B cell (primary cell): Measurements from ENCODE around the gene TWNK. TPM values are rescaled to one million over a fixed set of nuclear protein-coding genes. Genes with fewer than 3 reads are reported as not detected.

ENCODE experiments used
- ATAC-seq: fragments of 200-7000 bp; cut with Tn5 transposase; one replicate; pipeline ENCODE4 v1.10.0; 2021; ENCODE audit warnings: low read depth, mild to moderate bottlenecking, moderate number of reproducible peaks, moderate library complexity
- CTCF ChIA-PET: fragments of 350-600 bp; sonication (Branson Sonifier 250); formaldehyde crosslinking; loops from one replicate; lab custom pipeline; 2021; ENCODE audit warnings: antibody characterized with exemption, inconsistent platforms; lab: Charles Lee
- POLR2A ChIA-PET: fragments of 350-600 bp; sonication (Branson Sonifier 250); formaldehyde crosslinking; loops from one replicate; lab custom pipeline; 2021; ENCODE audit warnings: antibody characterized with exemption; lab: Charles Lee
- DNase-seq: peaks from one replicate; pipeline ENCODE4 v3.0.0; 2013
- H2AFZ ChIP-seq: 2 replicates; pipeline ENCODE4 v1.6.1; 2012; ENCODE audit warnings: mild to moderate bottlenecking, low read depth, low read length; ENCODE audit not compliant: insufficient read depth, poor library complexity, severe bottlenecking
- H3K27ac ChIP-seq, 2 donors: 1 replicate in 1 of 2; 2 replicates in 1 of 2; pipeline ENCODE4 v1.5.1; 2012 to 2013; ENCODE audit warnings: low read length in 2 of 2, mild to moderate bottlenecking in 2 of 2, moderate library complexity in 1 of 2
- H3K27me3 ChIP-seq, 4 experiments: fragments of 200-600 bp in 1 of 4; sonication (generic) in 1 of 4; replicated peaks in 1 of 4; 1 replicate in 2 of 4; 2 replicates in 2 of 4; pipeline versions ENCODE4 v1.6.1 to v1.7.0; 2013 to 2016; ENCODE audit warnings: low read length in 3 of 4, mild to moderate bottlenecking in 2 of 4, mixed read lengths in 1 of 4, moderate library complexity in 1 of 4; ENCODE audit not compliant: insufficient read depth in 4 of 4, control insufficient read depth in 3 of 4; ENCODE audit errors: control extremely low read depth in 1 of 4
- H3K36me3 ChIP-seq, 2 experiments: replicated peaks in 1 of 2; 1 replicate in 1 of 2; 2 replicates in 1 of 2; pipeline versions ENCODE4 v1.6.1 to v1.7.1; 2013; ENCODE audit warnings: low read length in 1 of 2; ENCODE audit not compliant: insufficient read depth in 2 of 2, control insufficient read depth in 1 of 2; ENCODE audit errors: control extremely low read depth in 1 of 2, extremely low read depth in 1 of 2
- H3K4me1 ChIP-seq, 2 donors: fragments of 200-600 bp in 1 of 2; sonication (generic) in 1 of 2; 1 replicate in 1 of 2; 2 replicates in 1 of 2; pipeline versions ENCODE4 v1.5.1 to v1.6.1; 2013 to 2017; ENCODE audit warnings: low read length in 2 of 2; ENCODE audit not compliant: control insufficient read depth in 2 of 2, insufficient read depth in 2 of 2
- H3K4me2 ChIP-seq: replicated peaks from 2 replicates; pipeline ENCODE3; 2012; ENCODE audit warnings: mild to moderate bottlenecking, low read depth, low read length; ENCODE audit not compliant: poor library complexity, severe bottlenecking
- H3K4me3 ChIP-seq, 5 experiments: fragments of 200-600 bp in 1 of 5; sonication (generic) in 1 of 5; 1 replicate in 3 of 5; 2 replicates in 2 of 5; pipeline versions ENCODE4 v1.5.1 to v1.7.0; 2011 to 2016; ENCODE audit warnings: low read length in 4 of 5, mild to moderate bottlenecking in 4 of 5, low read depth in 2 of 5, control low read depth in 1 of 5, moderate library complexity in 1 of 5; ENCODE audit not compliant: insufficient read depth in 1 of 5; ENCODE audit errors: control extremely low read depth in 1 of 5, extremely low read depth in 1 of 5
- H3K79me2 ChIP-seq: fragments of 200-600 bp; sonication (generic); one replicate; pipeline ENCODE4 v1.6.0; 2016; ENCODE audit warnings: low read length; ENCODE audit not compliant: control insufficient read depth, insufficient read depth
- H3K9ac ChIP-seq: fragments of 200-600 bp; sonication (generic); 2 replicates; pipeline ENCODE4 v1.6.1; 2017; ENCODE audit warnings: mild to moderate bottlenecking, low read length, moderate library complexity
- H3K9me3 ChIP-seq, 3 donors: one replicate each; pipeline versions ENCODE4 v1.6.1 to v1.7.1; 2013; ENCODE audit warnings: low read length in 2 of 3; ENCODE audit not compliant: control insufficient read depth in 2 of 3, insufficient read depth in 1 of 3; ENCODE audit errors: control extremely low read depth in 1 of 3
- H4K20me1 ChIP-seq: 2 replicates; pipeline ENCODE4 v1.6.0; 2012; ENCODE audit warnings: mild to moderate bottlenecking, low read length; ENCODE audit not compliant: insufficient read depth, control insufficient read depth, poor library complexity, severe bottlenecking
- H3K27ac Mint-ChIP-seq: one replicate; pipeline ENCODE4 v1.8.0; 2021; ENCODE audit warnings: mixed read lengths
- H3K27me3 Mint-ChIP-seq: one replicate; pipeline ENCODE4 v1.8.0; 2021; ENCODE audit warnings: mixed read lengths
- H3K4me1 Mint-ChIP-seq: one replicate; pipeline ENCODE4 v1.8.0; 2021; ENCODE audit warnings: mixed read lengths
- H3K4me3 Mint-ChIP-seq: one replicate; pipeline ENCODE4 v1.8.0; 2021; ENCODE audit warnings: mixed read lengths
- H3K9me3 Mint-ChIP-seq: one replicate; pipeline ENCODE4 v1.8.0; 2022; ENCODE audit warnings: mixed read lengths; ENCODE audit not compliant: insufficient read depth
- CTCF ChIP-seq: fragments of 200-600 bp; IDR thresholded peaks from one replicate; pipeline ENCODE4 v1.8.0; 2022; ENCODE audit warnings: antibody characterized with exemption, mild to moderate bottlenecking
- EZH2 ChIP-seq: IDR thresholded peaks from 2 replicates; pipeline ENCODE4 v1.6.1; 2012; ENCODE audit warnings: borderline replicate concordance, low read depth, mild to moderate bottlenecking, moderate library complexity, low read length; ENCODE audit not compliant: insufficient read depth, poor library complexity, severe bottlenecking
- WGBS: methylation state at CpG from one replicate; pipeline ENCODE4 v1.1.5; 2013; ENCODE audit warnings: missing lambda C conversion rate; ENCODE audit not compliant: insufficient coverage; 5-methylcytosine and 5-hydroxymethylcytosine counted together
- intact Hi-C: fragments of 100-400 bp; cut with micrococcal nuclease; formaldehyde crosslinking; loops from one replicate; pipeline ENCODE4 v1.10.0; 2022
- polyA plus RNA-seq: library from polyadenylated mRNA; depleted of rRNA; stranded (reverse); fragments of >200 nt; gene quantifications from 2 replicates; pipeline ENCODE4 v1.2.3, GENCODE V29; 2012
- small RNA-seq: library from RNA; depleted of rRNA; stranded (forward); fragments of <200 nt; gene quantifications from one replicate; pipeline ENCODE3, GENCODE V24; 2012; ENCODE audit warnings: low replicate concordance, low read depth; ENCODE audit not compliant: insufficient read length
- total RNA-seq, 2 donors: library from RNA; stranded (reverse); fragments of 120-200 nt in 1 of 2; gene quantifications; 1 replicate in 1 of 2; 2 replicates in 1 of 2; pipeline versions ENCODE4 v1.2.3 to v1.2.4, GENCODE V29; 2013 to 2022

Gene TWNK
- total and polyA plus RNA-seq, 2 donors (not counting 1 experiment from before 2014, with no cell fraction given), result 7.2 to 11.8 TPM

GRCh38 chr10:101043363-101043707 is 56.0 kb downstream of the TWNK start:
- ATAC-seq, result no peak
- CTCF ChIA-PET, result interaction anchor here (0.6 to 7.8 kb wide), 13 partner anchors 9 to 98 kb away, joined by 3 to 306 read pairs (median 9); partner anchors contain the start of genes KAZALD1, PDZD7 and SFXN3

More at GRCh38 chr10:101043363-101043707, 56.0 kb downstream of the TWNK start:
- H3K4me2 ChIP-seq, result peak overlapping the region; percentile 78
- peak overlapping the region; percentile 50 to 76 (median 68) for H3K4me3 ChIP-seq
- peaks cover 18% of the 10 kb centered on the region for H3K4me1 Mint-ChIP-seq
- H4K20me1 ChIP-seq, result no peaks in the 10 kb centered on the region
- H3K4me1 ChIP-seq, result peaks cover 6 to 15% of the 10 kb centered on the region in 2 donors
- H3K36me3 ChIP-seq, result no peaks in the 10 kb centered on the region
- H3K27ac ChIP-seq, result peak overlapping the region in 1 of 2 donors; percentile 76
- WGBS, result 78% methylated on average over 1 of the region's 2 CpGs
- no peak for TF ChIP-seq CTCF
- TF ChIP-seq EZH2, result no peak
- H3K79me2 ChIP-seq, result no peaks in the 10 kb centered on the region
- peaks cover 0 to 27% (median 9%) of the 10 kb centered on the region in 4 experiments for H3K27me3 ChIP-seq
- H2AFZ ChIP-seq, result peak overlapping the region; percentile 92
- no peak for DNase-seq
- H3K27ac Mint-ChIP-seq, result peak overlapping the region; percentile 90
- POLR2A ChIA-PET, result interaction anchor here (0.5 to 2.1 kb wide), 8 partner anchors 8 to 1673 kb away, joined by 3 to 20 read pairs (median 5); partner anchors contain the start of genes KAZALD1, PDZD7 and SFXN3
- peaks cover 24% of the 10 kb centered on the region for H3K27me3 Mint-ChIP-seq
- H3K4me3 Mint-ChIP-seq, result peak overlapping the region; percentile 100
- intact Hi-C loops, result loop anchor here (5.0 kb wide), 1 partner anchor 309 kb away; the partner anchor contains the start of gene BTRC
- peak overlapping the region; percentile 69 for H3K9ac ChIP-seq
- H3K9me3 Mint-ChIP-seq, result no peaks in the 10 kb centered on the region
- peaks cover 0 to 4% (median 0%) of the 10 kb centered on the region in 3 donors for H3K9me3 ChIP-seq

Small RNAs within 50 kb of the gene (small RNA-seq; reads per million reads assigned to genes)
- not detected for gene MIR608

Other genes starting within 250 kb of the TWNK start
- not detected in 2 replicates for gene PAX2, start 242.0 kb upstream of the TWNK start, total RNA-seq
- 0.07 and 0.12 TPM in 2 replicates for gene PAX2, start 242.0 kb upstream of the TWNK start, polyA plus RNA-seq
- 65.6 and 66.7 TPM in 2 replicates for gene SLF2, start 74.6 kb upstream of the TWNK start, total RNA-seq
- 11.8 and 21.5 TPM in 2 replicates for gene SLF2, start 74.6 kb upstream of the TWNK start, polyA plus RNA-seq
- gene SEMA4G, start 18.0 kb upstream of the TWNK start, total RNA-seq, result 0.96 and 2.2 TPM in 2 replicates
- gene SEMA4G, start 18.0 kb upstream of the TWNK start, polyA plus RNA-seq, result 0.75 and 0.84 TPM in 2 replicates
- 56.2 and 57.8 TPM in 2 replicates for gene MRPL43, start within 50 bp of the TWNK start, total RNA-seq
- gene MRPL43, start within 50 bp of the TWNK start, polyA plus RNA-seq, result 80.4 and 99.4 TPM in 2 replicates
- 33.7 and 36.9 TPM in 2 replicates for gene LZTS2, start 12.3 kb downstream of the TWNK start, total RNA-seq
- gene LZTS2, start 12.3 kb downstream of the TWNK start, polyA plus RNA-seq, result 19.5 and 23.2 TPM in 2 replicates
- 0.69 and 0.85 TPM in 2 replicates for gene PDZD7, start 43.6 kb downstream of the TWNK start, total RNA-seq
- 0.61 and 0.64 TPM in 2 replicates for gene PDZD7, start 43.6 kb downstream of the TWNK start, polyA plus RNA-seq
- 38.0 and 44.2 TPM in 2 replicates for gene SFXN3, start 43.7 kb downstream of the TWNK start, total RNA-seq
- gene SFXN3, start 43.7 kb downstream of the TWNK start, polyA plus RNA-seq, result 26.3 and 51.7 TPM in 2 replicates
- gene KAZALD1, start 74.4 kb downstream of the TWNK start, total RNA-seq, result 0.34 and 0.51 TPM in 2 replicates
- gene KAZALD1, start 74.4 kb downstream of the TWNK start, polyA plus RNA-seq, result 0.37 TPM in 1 of 2 replicates, not detected in the other
- gene TLX1, start 143.8 kb downstream of the TWNK start, total RNA-seq, result not detected in 2 replicates
- gene TLX1, start 143.8 kb downstream of the TWNK start, polyA plus RNA-seq, result not detected in 2 replicates
- gene LBX1, start 241.9 kb downstream of the TWNK start, total RNA-seq, result not detected in 2 replicates
- not detected in 2 replicates for gene LBX1, start 241.9 kb downstream of the TWNK start, polyA plus RNA-seq